G401.6 (cell line): ENCODE data around the gene FAM13B.

Experiments
- FAIRE-seq: peaks from 2 replicates; lab custom pipeline; 2012; peaks lifted over from hg19 to GRCh38; lab: Jason Lieb, UNC

The FAM13B gene

GRCh38 chr5:137891849-137892248 is 141.0 kb downstream of the FAM13B start:
- FAIRE-seq: no peak

GRCh38 chr5:137890845-137891244 is 142.0 kb downstream of the FAM13B start:
- FAIRE-seq: no peak

GRCh38 chr5:137888863-137889759 is 143.8 kb downstream of the FAM13B start, which contains the start of gene PKD2L2:
PKD2L2 (plus strand) TSS chr5:137889457; CDS start chr5:137889492, 35 bp downstream.
- no peak for FAIRE-seq

- FAIRE-seq: no peak
Measured at GRCh38 chr5:137888466-137888862, 144.4 kb downstream of the FAM13B start.
